ENCODE results near the gene KLK15. TPM values are rescaled to one million over a fixed set of nuclear protein-coding genes. Genes with fewer than 3 reads are reported as not detected.
"Not testable (repeated sequence)": the region's sequence is repeated elsewhere in the genome, so short reads cannot be mapped to it uniquely, and the experiment has no call there.

Gene KLK15
- polyA plus RNA-seq, 2 of the 4 experiments (the other 2 are of a cell fraction), result not detected

GRCh38 chr19:50812474-50812873 lies 20.9 kb downstream of the KLK15 start:
- Histone ChIP-seq H3K4me3 (no peak overlapping the region), H3K27ac (no peak overlapping the region), H3K4me2 (no peak overlapping the region), H3K4me1 (no peaks in the 10 kb centered on the region), H3K9me3 (no peaks in the 10 kb centered on the region; the same call in 2 of the 3 replicates)
- ATAC-seq, result peak; percentile 18 to 26; a peak in 2 of 6 replicates
- DNase-seq (ENCODE audit: low read depth in 1 of 2, low spot score in 1 of 2), result no peak
- ChIA-PET CTCF (interaction anchor here (0.6 kb wide), 1 partner anchor 11 kb away, joined by 3 read pairs; no protein-coding TSS in a partner anchor), POLR2A (no interaction called here)
- no peak for TF ChIP-seq CEBPB (IDR thresholded peaks at IDR 0.05)
- TF ChIP-seq JUN (IDR thresholded peaks at IDR 0.05), result no peak
- TF ChIP-seq KDM1A (IDR thresholded peaks at IDR 0.05; ENCODE audit: low read depth), result no peak
- no peak for TF ChIP-seq EHF (CRISPR knock-in tag; IDR thresholded peaks at IDR 0.05)
- no peak for TF ChIP-seq MAZ (IDR thresholded peaks at IDR 0.05; ENCODE audit: borderline replicate concordance, low read depth, low read length)
- no peak for TF ChIP-seq HEYL (CRISPR knock-in tag; IDR thresholded peaks at IDR 0.05)
- no peak for TF ChIP-seq TP53 (CRISPR knock-in tag; IDR thresholded peaks at IDR 0.05)
- TF ChIP-seq KDM5A (IDR thresholded peaks at IDR 0.05), result no peak
- no peak for TF ChIP-seq CHD2 (IDR thresholded peaks at IDR 0.05; ENCODE audit: low read length, partially characterized antibody)
- no peak for TF ChIP-seq RNF2 (IDR thresholded peaks at IDR 0.05; ENCODE audit: borderline replicate concordance, low read depth)
- no peak for TF ChIP-seq PHF8 (IDR thresholded peaks at IDR 0.05; ENCODE audit: borderline replicate concordance, low read depth)
- TF ChIP-seq, protein P1, sequence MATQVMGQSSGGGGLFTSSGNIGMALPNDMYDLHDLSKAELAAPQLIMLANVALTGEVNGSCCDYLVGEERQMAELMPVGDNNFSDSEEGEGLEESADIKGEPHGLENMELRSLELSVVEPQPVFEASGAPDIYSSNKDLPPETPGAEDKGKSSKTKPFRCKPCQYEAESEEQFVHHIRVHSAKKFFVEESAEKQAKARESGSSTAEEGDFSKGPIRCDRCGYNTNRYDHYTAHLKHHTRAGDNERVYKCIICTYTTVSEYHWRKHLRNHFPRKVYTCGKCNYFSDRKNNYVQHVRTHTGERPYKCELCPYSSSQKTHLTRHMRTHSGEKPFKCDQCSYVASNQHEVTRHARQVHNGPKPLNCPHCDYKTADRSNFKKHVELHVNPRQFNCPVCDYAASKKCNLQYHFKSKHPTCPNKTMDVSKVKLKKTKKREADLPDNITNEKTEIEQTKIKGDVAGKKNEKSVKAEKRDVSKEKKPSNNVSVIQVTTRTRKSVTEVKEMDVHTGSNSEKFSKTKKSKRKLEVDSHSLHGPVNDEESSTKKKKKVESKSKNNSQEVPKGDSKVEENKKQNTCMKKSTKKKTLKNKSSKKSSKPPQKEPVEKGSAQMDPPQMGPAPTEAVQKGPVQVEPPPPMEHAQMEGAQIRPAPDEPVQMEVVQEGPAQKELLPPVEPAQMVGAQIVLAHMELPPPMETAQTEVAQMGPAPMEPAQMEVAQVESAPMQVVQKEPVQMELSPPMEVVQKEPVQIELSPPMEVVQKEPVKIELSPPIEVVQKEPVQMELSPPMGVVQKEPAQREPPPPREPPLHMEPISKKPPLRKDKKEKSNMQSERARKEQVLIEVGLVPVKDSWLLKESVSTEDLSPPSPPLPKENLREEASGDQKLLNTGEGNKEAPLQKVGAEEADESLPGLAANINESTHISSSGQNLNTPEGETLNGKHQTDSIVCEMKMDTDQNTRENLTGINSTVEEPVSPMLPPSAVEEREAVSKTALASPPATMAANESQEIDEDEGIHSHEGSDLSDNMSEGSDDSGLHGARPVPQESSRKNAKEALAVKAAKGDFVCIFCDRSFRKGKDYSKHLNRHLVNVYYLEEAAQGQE (IDR thresholded peaks at IDR 0.05), result no peak
- FAIRE-seq, result no peak
- 13% methylated on average over 3 of the region's 3 CpGs for WGBS (ENCODE audit: missing lambda C conversion rate)

DNA sequence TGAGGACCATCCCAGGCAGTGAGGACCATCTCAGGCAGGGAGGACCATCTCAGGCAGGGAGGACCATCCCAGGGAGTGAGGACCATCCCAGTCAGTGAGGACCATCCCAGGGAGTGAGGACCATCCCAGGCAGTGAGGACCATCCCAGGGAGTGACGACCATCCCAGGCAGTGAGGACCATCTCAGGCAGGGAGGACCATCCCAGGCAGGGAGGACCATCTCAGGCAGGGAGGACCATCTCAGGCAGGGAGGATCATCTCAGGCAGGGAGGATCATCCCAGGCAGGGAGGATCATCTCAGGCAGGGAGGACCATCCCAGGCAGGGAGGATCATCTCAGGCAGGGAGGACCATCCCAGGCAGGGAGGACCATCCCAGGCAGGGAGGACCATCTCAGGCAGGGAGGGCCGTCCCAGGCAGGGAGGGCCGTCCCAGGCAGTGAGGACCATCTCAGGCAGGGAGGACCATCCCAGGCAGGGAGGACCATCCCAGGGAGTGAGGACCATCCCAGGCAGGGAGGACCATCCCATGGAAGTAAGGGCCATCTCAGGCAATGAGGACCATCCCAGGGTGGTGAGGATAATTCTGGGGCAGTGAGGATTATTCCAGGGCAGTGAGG lies 21.6 kb downstream of the KLK15 start:
- ATAC-seq; H3K9me3 ChIP-seq; H3K4me1 ChIP-seq; POLR2A ChIA-PET; H3K4me3 ChIP-seq; H3K4me2 ChIP-seq; H3K27ac ChIP-seq; CTCF ChIA-PET; FAIRE-seq; DNase-seq (ENCODE audit: low read depth in 1 of 2, low spot score in 1 of 2): not testable (repeated sequence)
- WGBS (ENCODE audit: missing lambda C conversion rate), result 0% methylated on average over 3 of the region's 3 CpGs

GRCh38 chr19:50808856-50809255 lies 24.5 kb downstream of the KLK15 start:
- ATAC-seq (no peak), FAIRE-seq (no peak), DNase-seq (ENCODE audit: low read depth in 1 of 2, low spot score in 1 of 2) (no peak)
- Histone ChIP-seq H3K4me2 (no peak overlapping the region), H3K4me1 (no peaks in the 10 kb centered on the region), H3K27ac (no peak overlapping the region), H3K4me3 (no peak overlapping the region), H3K9me3 (no peaks in the 10 kb centered on the region)
- POLR2A ChIA-PET, result no interaction called here
- 6% methylated on average over 1 of the region's 1 CpG for WGBS (ENCODE audit: missing lambda C conversion rate)
- no peak for TF ChIP-seq HOXB13 (CRISPR knock-in tag; IDR thresholded peaks at IDR 0.05; ENCODE audit: low read depth)
- TF ChIP-seq POLR2AphosphoS2 (conservative IDR thresholded peaks at IDR 0.05; ENCODE audit: low read length), result no peak
- TF ChIP-seq PBX3 (IDR thresholded peaks at IDR 0.05), result no peak
- no peak for TF ChIP-seq FOXS1 (CRISPR knock-in tag; IDR thresholded peaks at IDR 0.05)
- TF ChIP-seq, protein P2, sequence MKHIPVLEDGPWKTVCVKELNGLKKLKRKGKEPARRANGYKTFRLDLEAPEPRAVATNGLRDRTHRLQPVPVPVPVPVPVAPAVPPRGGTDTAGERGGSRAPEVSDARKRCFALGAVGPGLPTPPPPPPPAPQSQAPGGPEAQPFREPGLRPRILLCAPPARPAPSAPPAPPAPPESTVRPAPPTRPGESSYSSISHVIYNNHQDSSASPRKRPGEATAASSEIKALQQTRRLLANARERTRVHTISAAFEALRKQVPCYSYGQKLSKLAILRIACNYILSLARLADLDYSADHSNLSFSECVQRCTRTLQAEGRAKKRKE (CRISPR knock-in tag; IDR thresholded peaks at IDR 0.05; ENCODE audit: low read depth), result no peak
- TF ChIP-seq CEBPB (IDR thresholded peaks at IDR 0.05), result no peak
- CTCF ChIA-PET, result no interaction called here

Data from A549 (cell line).